ENCODE data around the gene SIRPA.

Gene SIRPA

GRCh38 chr20:1894951-1895673 is at the start of gene SIRPA:
SIRPA (plus strand) TSS chr20:1895407; CDS start chr20:1895448, 41 bp downstream.
- in situ Hi-C loops (cut with MboI; ENCODE audit: low sequenced_read_pairs), result no loop called here

DNA sequence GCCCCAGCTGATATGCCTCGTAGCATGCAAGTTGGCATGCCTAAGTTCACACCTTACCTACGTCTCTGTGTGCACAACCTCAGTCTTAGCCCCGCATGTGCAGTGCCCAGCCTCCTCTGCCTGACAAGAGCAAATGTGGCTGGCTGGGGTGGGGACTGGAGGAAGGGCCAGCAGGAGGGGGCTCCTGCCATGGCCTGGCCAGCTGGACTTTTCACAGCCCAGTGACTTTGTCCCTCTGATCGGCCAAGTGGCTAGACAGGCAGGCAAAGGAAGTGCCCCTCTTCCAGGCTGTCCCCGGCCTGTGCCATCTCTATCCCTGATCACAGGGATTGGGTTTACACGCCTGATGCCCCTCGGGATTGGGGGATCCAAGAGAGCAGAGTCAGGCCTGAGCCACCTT is 49.5 kb upstream of the SIRPA start:
- in situ Hi-C loops (cut with MboI; ENCODE audit: low sequenced_read_pairs), result no loop called here

- in situ Hi-C loops (cut with MboI; ENCODE audit: low sequenced_read_pairs), result no loop called here
Observed at GRCh38 chr20:1846341-1846740, 48.9 kb upstream of the SIRPA start.

- in situ Hi-C loops (cut with MboI; ENCODE audit: low sequenced_read_pairs), result no loop called here
Observed at GRCh38 chr20:1846876-1847275, 48.3 kb upstream of the SIRPA start.

DNA sequence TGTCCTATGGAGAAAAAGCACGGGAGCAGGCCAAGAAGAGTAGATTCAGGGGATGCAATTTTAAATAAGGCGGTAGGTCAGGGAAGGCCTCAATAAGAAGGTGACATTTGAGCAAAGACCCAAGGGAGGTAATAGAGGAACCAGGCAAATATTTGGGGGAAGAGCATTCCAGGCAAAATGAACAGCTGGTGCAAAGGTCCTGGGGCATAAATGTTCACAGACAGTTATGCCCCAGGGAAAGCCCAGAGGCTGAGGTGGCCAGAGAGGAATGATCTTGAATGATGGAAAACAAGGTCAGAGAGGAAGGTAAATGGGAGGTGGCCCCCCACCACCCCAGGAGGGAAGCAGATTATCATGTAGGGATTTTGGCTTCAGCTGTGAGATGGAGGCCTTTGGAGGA is 47.4 kb upstream of the SIRPA start:
- in situ Hi-C loops (cut with MboI; ENCODE audit: low sequenced_read_pairs), result no loop called here

- in situ Hi-C loops (cut with MboI; ENCODE audit: low sequenced_read_pairs), result no loop called here
Observed at GRCh38 chr20:1848373-1848772, 46.8 kb upstream of the SIRPA start.

GRCh38 chr20:1851396-1851795 is 43.8 kb upstream of the SIRPA start:
- in situ Hi-C loops (cut with MboI; ENCODE audit: low sequenced_read_pairs), result no loop called here

DNA sequence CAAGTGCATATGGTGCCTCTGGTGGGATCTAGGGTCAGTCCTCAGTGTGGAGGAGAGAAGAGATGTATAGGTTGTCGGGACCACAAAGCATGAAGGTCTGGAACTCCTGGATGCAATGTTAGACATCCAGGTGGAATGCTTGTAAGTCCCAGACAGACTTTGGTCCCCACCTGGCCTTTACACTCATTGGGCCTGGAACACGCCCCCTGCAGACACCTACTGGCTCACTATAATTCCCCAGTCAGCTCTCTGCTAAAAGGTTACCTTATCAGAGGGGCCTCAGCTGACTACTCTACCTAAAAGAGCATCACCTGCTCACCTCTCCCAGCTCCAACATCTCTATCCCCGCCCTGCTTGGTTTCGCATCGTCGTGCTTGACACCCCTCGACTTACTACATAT is 41.7 kb upstream of the SIRPA start:
- in situ Hi-C loops (cut with MboI; ENCODE audit: low sequenced_read_pairs), result no loop called here

DNA sequence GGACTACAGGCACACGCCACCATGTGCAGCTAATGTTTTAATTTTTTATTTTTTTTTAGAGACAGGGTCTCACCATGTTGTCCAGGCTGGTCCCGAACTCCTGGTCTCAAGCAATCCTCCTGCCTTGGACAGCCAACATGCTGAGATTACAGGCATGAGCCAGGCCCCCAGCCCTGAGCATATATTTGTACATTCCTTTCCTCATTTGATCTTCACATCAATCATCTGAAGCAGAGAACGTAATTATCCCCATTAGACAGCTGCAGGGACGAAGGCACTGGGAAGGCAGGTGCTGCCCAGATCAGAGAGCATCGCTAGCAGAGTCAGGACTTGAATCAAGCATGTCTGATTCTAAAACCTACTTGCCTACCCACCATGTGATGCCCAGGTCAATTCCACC is 41.0 kb upstream of the SIRPA start:
- in situ Hi-C loops (cut with MboI; ENCODE audit: low sequenced_read_pairs), result no loop called here

DNA sequence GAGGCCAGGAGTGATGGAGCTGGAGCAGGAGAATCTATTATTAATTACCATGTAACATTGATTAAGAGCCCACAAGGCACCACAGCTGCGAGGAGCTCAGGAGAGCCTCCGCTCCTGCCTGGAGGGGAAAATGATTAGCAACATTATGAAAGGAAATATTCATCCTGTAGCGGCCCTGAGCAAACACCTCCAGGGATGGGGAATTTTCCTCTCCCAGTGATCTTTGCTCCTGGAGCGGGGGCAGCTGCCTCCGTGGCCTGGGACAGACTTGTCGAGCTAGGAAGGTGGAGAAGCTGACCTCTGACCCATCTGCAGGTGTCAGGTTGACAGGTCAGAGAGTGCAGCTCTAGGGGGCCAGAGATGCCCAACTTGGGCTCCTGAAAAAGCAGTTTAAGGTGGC is 40.1 kb upstream of the SIRPA start:
- in situ Hi-C loops (cut with MboI; ENCODE audit: low sequenced_read_pairs), result no loop called here

- in situ Hi-C loops (cut with MboI; ENCODE audit: low sequenced_read_pairs), result no loop called here
Observed at GRCh38 chr20:1855690-1856089, 39.5 kb upstream of the SIRPA start.

DNA sequence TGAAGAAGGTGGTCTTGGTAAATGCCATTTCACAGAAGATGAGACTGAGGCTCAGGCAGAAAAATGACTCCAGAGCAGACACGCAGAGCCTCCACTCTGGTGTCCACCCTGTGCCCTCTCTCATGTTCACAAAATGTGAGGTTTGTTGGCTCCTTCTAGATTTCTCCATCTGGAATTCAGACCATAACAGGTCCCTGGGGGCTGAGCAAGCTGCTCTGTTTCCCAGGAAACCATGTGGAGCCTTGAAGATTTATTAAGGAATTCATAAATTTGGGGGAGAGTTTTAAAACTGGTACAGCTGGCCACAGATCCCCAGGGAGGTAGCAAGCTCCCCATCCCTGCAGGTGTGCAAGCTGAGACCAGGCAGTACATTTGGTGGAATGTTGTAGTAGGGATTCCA is 38.8 kb upstream of the SIRPA start:
- in situ Hi-C loops (cut with MboI; ENCODE audit: low sequenced_read_pairs), result no loop called here

- in situ Hi-C loops (cut with MboI; ENCODE audit: low sequenced_read_pairs), result no loop called here
Observed at GRCh38 chr20:1857466-1857865, 37.7 kb upstream of the SIRPA start.

- in situ Hi-C loops (cut with MboI; ENCODE audit: low sequenced_read_pairs), result no loop called here
Observed at GRCh38 chr20:1858871-1859270, 36.3 kb upstream of the SIRPA start.

DNA sequence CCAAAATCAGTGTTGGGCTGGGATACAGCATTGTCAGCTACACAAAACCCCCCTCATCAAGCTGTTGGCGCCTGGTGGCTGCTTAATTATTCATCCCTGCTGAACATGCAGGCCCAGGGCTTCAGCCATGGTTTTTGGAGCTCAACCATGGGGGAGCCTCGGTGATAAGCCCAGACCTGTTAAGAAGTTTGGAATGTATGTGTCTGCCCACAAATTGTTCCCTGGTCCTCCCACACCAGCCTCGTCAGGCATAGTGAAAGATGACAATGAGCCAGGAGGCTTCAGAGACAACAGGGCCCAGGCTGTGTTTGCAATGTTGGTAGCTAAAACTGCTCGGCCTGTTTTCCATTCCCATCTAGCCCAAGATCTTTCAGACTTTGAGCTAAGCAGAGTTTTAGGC is 34.8 kb upstream of the SIRPA start:
- in situ Hi-C loops (cut with MboI; ENCODE audit: low sequenced_read_pairs), result no loop called here

- in situ Hi-C loops (cut with MboI; ENCODE audit: low sequenced_read_pairs), result no loop called here
Observed at GRCh38 chr20:1861347-1861976, 33.7 kb upstream of the SIRPA start.

DNA sequence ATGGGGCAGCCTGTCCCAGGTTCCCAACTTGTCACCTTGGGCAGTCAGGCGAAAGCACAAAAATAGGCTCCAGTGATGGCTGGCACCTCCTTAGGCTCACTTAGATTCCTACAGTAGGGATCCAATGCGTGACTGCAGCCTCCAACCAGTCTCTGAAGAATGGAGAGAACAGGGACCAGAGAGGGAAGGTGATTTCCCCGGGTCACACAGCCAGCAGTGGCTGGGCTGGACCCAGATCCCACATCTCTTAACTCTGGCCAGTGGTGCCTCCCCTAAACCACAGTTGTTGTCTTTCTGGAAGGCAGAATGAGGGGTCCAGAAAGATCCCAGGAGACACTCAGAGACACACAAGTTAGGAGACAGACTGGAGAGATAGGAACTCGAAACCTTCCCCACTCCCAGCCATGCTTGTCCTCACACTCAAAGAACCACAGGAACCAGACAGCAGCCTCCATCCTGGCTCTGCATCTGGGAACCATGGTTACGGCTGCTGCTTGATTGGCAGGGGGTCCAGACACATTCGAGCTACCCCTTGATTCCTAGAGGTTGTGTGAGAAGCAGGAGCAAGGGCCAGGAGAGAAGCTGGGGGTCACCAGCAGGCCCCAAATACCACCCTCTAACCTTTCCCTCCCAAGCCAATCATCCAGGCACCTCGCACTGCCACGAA is 33.1 kb upstream of the SIRPA start:
- in situ Hi-C loops (cut with MboI; ENCODE audit: low sequenced_read_pairs), result no loop called here

- in situ Hi-C loops (cut with MboI; ENCODE audit: low sequenced_read_pairs), result no loop called here
Observed at GRCh38 chr20:1862663-1863053, 32.5 kb upstream of the SIRPA start.

GRCh38 chr20:1863296-1863695 is 31.9 kb upstream of the SIRPA start:
- in situ Hi-C loops (cut with MboI; ENCODE audit: low sequenced_read_pairs), result no loop called here

- in situ Hi-C loops (cut with MboI; ENCODE audit: low sequenced_read_pairs), result no loop called here
Observed at GRCh38 chr20:1866834-1867233, 28.4 kb upstream of the SIRPA start.

DNA sequence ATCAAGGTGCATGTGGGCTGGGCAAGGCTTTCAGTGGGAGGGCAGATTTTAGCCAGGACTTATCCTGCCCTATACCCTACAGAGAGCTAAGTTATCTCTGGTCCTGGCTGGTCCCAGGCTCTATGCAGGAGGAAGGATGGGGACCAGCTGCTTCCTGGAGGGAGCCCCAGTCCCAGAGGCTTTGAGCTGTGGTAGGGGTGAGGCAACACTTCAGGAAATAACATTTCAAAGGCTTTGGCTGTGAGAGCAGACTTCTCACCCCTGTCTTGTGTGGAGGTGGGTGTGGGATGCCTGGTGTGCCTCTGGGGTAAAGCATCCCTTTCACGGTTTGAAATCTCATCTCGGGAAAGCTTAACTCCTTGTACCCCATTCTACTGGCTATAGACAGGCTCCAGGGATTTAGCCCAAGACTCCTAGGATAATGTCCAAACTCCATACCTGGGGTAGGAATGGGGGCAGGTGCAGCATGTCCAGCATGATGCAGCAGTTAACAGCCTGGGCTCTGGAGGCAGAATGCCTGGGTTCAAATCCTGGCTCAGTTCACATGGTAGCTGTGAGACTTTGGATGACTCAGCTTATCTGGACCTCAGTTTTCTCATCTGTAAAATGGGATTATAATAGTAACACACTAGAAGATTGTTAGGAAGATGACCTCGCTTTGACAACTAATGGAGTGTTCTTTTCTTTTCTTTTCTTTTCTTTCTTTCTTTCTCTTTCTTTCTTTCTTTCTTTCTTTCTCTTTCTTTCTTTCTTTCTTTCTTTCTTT is 27.5 kb upstream of the SIRPA start:
- in situ Hi-C loops (cut with MboI; ENCODE audit: low sequenced_read_pairs), result no loop called here

- in situ Hi-C loops (cut with MboI; ENCODE audit: low sequenced_read_pairs), result no loop called here
Observed at GRCh38 chr20:1868856-1869255, 26.4 kb upstream of the SIRPA start.

Data from HL-60/S4 (cell line).